HG02623 (cell line): ENCODE data around the gene BRAP.
"Not testable (repeated sequence)": the region's sequence is repeated elsewhere in the genome, so short reads cannot be mapped to it uniquely, and the experiment has no call there.

Experiments
- ATAC-seq: cut with Tn5 transposase; IDR thresholded peaks from one replicate; pipeline ENCODE4 v1.9.1; 2021; ENCODE audit warnings: moderate library complexity; ENCODE audit not compliant: unreplicated experiment

BRAP gene

DNA sequence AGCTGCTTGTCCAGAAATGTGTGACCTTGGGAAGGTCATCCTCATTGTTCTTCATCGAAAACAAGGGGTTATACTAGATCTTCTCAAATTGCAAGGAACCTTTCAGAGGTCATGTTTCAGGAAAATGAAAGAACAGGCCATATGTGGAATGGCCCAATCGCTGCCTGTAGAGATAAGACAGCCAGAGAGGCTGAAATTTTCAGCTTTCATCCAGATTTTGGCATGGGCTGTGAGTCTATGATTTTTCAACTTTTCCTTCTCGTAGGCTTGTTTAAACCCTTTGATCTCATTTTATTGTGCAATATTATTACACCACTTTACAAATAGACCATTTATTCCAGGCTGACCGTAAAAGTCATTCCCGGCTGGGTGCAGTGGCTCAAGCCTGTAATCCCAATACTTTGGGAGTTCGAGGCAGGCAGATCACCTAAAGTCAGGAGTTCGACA lies 69.6 kb downstream of the BRAP start:
- ATAC-seq = no peak

DNA sequence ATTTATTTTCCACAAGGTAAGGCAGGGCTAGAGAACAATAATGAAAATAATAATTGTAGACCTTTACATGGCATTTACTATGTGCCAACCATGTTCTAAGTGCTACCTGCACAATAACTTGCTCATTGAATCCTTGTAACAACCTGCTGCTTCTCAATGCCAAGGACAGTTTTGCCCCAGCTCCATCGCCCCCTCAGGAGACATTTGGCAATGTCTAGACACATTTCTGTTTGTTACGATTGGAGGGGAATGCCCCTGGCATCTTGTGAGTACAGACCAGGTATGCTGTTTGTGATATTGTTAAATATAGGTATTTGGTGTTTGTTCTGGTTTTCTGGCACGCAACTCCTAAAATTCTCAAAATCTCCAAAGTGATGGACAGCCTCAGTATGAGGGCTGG lies 78.5 kb downstream of the BRAP start:
- ATAC-seq = no peak

DNA sequence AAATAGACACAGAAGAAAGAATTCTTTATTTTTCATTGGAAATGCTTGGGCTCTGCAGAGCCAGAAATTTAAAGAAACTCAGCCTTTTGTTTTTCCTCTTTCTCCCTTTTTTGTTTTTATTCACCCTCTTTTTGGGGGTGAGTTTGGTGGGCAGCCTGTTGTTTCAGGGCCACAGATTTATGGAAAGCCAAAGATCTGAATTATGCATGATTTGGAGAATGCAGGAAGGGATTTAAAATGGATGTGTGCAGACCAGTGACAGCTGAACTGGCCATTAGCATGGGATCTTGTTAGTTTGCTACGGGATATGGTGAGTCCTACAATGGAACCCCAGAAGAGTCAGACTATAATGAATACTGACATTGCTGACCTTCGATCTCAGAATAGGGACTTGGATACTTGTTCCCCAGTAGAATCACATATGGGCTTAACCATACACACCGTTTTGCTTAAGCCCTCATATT lies 79.0 kb downstream of the BRAP start:
- no peak for ATAC-seq

DNA sequence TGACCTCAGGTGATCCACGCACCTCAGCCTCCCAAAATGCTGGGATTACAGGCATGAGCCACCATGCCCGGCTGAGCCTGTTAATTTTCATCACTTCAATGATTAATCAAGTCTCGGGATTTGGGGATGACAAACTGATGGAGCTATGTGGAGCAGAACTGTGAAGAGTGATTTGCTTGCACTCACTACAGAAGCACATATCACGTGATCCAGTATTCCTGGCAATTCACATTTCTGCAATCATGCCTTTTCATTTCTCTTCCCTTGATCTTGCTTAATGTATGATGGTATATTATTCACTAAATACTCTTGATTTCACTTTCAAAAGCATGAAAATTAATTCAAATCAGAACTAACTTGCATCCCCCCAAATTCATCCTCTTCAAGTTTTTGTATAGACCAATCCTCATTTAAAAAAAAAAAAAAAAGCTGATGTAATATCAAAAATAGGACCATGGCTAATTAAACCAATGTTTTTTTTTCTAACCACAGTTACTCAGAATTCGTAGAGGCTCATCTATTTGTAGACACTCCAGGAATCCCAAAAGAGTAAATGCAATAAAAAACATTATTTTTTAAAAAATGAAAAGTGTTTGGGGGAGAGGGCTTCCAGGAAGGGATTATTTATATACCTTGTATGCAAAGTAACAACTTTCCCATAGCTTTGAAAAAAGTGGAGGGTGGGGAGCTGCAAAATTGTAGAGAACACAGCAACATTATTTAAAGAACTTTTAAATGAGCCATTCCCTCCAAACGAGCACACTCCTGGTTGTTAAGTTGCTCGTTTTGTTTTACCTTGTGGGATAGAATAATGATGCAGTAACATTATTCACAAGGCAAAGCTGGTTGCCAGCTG lies 79.6 kb downstream of the BRAP start:
- ATAC-seq = no peak

DNA sequence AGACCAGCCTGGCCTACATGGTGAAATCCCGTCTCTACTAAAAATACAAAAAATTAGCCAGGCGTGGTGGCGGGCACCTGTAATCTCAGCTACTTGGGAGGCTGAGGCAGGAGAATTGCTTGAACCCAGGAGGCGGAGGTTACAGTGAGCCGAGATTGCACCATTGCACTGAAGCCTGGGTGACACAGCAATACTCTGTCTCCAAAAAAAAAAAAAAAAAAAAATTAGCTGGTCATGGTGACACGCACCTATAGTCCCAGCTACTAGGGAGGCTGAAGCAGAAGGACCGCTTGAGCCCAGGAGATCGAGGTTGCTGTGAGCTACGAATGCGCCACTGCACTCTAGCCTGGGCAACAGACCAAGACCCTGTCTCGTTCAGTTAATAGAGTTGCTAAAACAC lies 82.9 kb downstream of the BRAP start:
- ATAC-seq = not testable (repeated sequence)

DNA sequence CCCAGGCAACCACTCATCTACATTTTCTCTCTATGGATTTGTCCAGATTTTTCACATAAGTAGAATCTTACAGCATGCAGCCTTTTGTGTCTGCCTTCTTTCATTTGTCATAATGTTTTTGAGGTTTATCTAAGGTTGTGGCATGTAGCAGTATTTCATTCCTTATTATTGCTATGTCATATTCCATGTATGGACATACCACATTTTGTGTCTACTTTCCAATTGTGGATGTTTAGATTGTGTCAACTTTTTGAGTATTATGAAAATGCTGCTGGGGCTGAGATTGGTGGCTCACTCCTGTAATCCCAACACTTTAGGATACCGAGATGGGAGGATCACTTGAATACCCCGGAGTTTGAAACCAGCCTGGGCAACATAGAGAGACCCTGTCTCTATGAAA lies 83.4 kb downstream of the BRAP start:
- no peak for ATAC-seq

DNA sequence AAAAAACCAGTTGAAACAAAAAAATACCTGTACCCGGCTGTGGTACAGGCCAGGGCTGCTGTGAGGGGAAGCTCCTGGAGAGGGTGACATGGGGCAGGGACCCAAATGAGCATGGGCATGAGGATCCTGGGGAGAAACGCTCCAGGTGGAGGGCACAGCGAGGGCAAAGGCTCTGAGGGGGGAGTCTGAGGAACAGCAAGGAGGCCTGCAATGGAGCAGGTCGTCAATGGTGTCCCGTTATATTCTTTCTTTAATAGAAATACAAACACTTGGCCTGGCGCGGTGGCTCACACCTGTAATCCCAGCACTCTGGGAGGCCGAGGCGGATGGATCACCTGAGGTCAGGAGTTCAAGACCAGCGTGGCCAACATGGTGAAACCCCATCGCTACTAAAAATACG lies 84.8 kb downstream of the BRAP start:
- not testable (repeated sequence) for ATAC-seq

DNA sequence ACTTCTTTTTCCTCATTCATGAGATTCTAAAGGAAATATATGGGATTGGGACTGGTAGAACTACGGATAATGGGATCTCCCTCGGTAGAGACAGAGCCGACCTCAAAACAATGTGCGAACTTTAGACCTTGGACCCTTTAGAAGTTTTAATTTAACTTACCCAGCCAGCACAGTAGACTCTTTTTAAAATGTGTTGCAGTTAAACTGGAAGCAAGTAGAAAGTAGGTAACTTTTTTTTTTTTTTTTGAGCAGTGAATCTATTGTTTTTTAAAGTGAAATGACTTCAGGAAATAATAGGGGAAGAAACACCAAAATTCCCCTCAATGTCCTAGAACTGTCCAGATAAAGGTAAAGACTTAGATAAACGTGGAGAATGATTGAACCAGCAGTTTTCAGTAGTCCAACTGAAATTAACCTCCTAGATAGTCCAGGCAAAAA lies 85.5 kb downstream of the BRAP start:
- no peak for ATAC-seq

DNA sequence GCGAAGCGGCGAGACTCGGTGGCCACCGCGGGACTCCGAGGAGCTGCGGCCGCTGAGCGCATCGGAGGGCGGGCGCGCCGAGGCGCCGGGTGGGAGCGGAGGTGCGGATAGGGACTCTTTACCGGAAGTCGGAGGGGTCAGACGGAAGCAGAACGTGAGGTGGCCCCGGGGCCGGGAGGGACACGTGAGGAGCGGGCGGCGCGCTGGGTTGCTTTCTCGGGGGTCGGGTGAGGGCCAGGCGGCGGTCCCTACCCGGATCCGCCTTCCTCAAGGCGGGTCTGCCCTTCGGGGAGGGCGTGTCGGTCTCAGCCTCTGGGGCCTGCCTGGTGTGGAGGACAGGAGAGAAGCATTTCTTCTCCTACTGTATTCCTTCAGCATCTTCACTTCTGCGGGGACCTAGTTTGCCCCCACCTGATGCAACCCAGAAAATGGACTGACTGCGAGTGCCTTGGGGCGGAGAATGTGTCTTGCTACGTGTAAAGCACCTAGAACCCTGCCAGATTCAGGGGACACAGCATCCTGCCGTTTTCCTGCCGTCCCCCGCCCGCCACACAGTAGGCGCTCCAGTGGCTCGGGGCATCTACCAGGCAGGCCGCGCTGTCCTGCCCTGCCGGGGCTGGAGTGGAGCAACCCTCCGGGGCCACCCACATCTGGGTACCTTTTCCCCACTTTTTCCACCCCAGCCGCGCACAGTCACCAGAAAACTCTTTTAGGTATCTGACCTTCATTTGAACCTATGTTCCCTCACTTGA lies 86.1 kb downstream of the BRAP start:
- ATAC-seq = peak; percentile 57

DNA sequence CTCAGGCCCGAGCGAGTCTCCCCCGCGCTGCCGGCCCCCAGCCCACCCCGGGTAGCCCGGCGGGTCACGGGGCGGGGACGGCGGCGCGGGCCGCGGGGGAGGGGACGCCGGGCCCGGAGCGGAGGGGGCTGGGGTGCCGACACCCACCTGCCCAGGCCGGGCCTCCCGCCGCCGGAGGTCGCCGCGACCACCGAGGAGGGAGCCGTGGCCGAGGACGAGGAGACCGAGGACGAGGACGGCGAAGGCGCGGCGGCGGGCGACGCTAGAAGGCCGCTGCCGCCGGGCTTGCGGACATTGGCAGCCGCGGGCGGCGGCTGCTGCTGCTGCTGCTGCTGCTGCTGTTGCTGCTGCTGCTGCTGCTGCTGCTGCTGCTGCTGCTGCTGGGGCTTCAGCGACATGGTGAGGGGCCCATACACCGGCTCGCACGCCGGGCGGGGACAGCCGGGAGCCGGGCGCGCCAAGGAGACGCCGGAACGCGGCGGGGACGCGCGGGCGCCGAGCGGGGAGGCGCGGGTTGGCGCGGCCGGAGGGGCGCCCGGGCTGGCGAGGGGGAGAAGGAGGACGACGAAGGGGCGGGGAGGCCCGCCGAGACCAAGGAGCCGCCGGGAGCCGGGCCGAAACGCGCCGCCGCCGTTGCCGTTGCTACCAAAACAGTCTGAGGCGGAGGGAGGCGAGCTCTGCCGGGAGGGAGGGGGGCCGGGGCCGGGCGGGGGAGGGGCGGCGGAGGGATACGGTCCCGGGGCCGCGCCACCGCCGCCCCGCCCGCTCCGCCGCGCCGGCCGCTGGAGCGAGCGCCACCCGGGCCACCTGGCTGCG lies 86.9 kb downstream of the BRAP start, which contains the start of gene ATXN2:
Gene ATXN2 (minus strand): TSS at position 679 of the 816 bp plus-strand sequence. CDS start 281 bp downstream, at position 398.
- peak; percentile 31 for ATAC-seq

DNA sequence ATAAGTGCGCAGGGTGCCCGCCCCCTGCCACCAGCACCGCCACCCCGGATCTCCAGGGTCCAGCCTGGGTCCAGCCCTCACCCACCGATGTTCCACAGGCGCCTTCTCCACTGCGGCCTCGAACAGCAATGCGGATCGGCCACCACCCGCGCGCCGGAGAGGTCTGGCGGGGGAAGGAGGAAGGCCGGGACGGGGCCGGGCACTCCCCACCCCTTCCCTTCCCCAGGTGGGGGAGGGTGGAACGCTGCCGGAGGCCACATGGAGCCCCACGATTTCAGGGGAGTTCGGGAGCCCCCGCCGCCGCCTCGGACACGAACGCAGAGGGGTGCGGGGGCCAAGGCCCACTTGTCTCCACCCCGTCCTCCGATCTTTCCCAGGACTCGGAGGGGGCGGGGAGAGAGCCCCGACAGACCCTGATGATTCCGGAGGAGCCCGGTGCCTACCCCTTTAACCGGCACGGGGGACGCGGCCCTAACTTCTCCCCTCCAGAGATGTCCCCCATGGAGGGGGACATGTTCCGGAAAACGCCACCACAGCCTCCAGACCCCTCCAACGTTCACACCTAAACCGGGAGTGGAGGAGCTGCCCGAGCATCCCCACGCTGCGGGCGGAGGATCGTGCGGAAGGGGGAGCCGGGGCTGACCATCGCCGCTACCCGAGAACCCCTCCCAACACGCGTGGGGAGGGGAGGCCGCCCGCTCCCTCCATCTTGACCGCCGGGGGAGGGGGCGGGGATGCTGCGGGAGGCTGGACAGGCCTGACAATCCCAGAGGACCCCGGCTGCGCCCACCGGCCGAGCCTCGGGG lies 87.7 kb downstream of the BRAP start:
- ATAC-seq = peak; percentile 11

DNA sequence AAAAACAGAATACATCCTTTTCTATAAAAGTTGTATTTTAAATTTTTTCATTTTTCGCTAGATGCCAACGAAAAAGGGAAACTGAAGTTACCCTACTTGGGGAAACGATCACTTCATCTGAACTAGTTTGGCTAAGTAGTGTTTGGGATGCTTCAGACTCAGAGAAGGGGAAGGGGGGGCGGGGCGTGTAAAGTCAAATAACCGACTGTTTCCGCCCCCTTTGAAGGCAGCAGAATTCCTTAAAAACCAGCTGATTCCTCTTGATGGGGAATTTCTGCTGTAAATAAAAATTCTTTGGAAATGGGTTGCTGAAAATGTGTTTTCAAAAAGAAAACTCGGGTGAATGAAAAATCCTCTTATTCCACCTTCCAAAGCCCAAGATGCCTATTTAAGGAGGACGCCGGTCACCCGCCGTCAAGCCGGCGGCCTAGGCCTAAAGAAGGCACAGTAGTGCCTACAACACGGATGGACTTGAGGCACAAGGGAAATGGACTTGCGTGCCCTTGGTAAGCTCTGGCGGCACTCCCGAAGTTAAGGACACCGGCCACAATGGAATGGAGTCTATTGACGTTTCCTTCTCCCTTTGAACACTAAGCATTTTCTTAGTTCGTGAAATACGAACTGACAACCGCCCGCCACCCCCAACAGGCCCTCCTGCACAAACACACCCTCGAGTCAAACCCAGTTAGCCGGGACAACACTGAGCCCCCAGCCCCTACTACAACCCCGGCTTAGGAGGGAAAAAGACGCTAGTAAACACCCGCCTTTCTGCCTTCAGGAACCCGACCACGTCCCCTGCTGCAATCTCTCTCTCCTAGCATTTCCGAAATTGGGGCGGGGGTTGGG lies 88.5 kb downstream of the BRAP start:
- ATAC-seq = no peak

DNA sequence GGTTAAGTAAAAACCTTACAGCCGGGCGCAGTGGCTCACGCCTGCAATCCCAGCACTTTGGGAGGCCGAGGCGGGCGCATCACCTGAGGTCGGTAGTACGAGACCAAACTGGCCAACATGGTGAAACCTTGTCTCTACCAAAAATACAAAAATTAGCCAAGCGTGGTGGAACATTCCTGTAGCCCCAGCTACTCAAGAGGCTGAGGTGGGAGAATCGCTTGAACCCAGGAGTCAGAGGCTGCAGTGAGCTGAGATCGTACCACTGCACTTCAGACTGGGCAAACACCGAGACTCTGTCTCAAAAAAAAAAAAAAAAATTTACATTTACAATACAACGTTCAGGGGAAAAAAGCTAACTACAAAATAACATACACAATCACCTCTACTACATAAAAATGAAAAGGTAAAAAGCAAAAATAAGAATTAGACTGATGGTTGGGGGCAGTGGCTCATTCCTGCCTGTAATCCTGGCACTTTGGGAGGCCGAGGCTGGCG lies 90.4 kb downstream of the BRAP start:
- ATAC-seq = not testable (repeated sequence)
